Keratinocyte (primary cell): Measurements from ENCODE around the gene MYO7B.

Experiments
- EZH2 ChIP-seq: IDR thresholded peaks from one replicate; pipeline ENCODE4 v1.6.1; 2012; ENCODE audit warnings: inconsistent platforms, mild to moderate bottlenecking, low read length, moderate library complexity
- TF ChIP-seq, protein P1 (sequence below), 3 experiments: IDR thresholded peaks in 1 of 3; conservative IDR thresholded peaks in 1 of 3; optimal IDR thresholded peaks in 1 of 3; 2 replicates in 2 of 3; 3 replicates in 1 of 3; pipeline versions ENCODE3 to v1.5.1; 2011; ENCODE audit warnings: low read length in 3 of 3, mild to moderate bottlenecking in 3 of 3, moderate library complexity in 2 of 3, control low read depth in 1 of 3, inconsistent platforms in 1 of 3; ENCODE audit not compliant: insufficient read depth in 2 of 3; ENCODE audit errors: extremely low read depth in 1 of 3

DNA sequence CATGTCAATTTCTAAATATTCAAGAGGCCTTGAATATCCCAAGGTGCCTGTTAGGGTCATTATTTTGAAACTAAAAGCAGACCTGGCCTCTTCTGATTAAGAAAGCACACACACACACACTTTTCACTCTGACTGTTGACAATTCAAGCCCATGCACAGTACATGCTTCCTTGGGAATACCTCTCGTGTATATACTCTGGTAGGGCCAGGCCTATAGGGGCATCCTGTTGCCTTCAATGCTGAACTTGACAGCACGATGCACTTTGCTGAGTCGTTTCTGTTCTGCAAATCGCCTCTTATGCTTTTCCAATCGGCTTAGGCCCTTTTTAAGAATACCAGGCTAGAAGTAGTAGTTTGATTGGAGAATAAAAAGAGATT, 49.8 kb upstream of the MYO7B start:
- TF ChIP-seq, protein P1, sequence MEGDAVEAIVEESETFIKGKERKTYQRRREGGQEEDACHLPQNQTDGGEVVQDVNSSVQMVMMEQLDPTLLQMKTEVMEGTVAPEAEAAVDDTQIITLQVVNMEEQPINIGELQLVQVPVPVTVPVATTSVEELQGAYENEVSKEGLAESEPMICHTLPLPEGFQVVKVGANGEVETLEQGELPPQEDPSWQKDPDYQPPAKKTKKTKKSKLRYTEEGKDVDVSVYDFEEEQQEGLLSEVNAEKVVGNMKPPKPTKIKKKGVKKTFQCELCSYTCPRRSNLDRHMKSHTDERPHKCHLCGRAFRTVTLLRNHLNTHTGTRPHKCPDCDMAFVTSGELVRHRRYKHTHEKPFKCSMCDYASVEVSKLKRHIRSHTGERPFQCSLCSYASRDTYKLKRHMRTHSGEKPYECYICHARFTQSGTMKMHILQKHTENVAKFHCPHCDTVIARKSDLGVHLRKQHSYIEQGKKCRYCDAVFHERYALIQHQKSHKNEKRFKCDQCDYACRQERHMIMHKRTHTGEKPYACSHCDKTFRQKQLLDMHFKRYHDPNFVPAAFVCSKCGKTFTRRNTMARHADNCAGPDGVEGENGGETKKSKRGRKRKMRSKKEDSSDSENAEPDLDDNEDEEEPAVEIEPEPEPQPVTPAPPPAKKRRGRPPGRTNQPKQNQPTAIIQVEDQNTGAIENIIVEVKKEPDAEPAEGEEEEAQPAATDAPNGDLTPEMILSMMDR (optimal IDR thresholded peaks at IDR 0.05 in 1 of 3, IDR thresholded peaks at IDR 0.05 in 1 of 3, conservative IDR thresholded peaks at IDR 0.05 in 1 of 3; ENCODE audit: extremely low read depth in 1 of 3, insufficient read depth in 2 of 3, low read length in 3 of 3) = no peak
- TF ChIP-seq EZH2 = no peak
